Left lung (tissue), 14 donors: Measurements from ENCODE around the gene ALDH6A1. TPM values are rescaled to one million over a fixed set of nuclear protein-coding genes. Genes with fewer than 3 reads are reported as not detected.
A peak's percentile ranks its signal among the peaks of the same experiment; 100 is the strongest.
"Not testable (repeated sequence)": the region's sequence is repeated elsewhere in the genome, so short reads cannot be mapped to it uniquely, and the experiment has no call there.

ENCODE experiments used
- ATAC-seq: fragments of 200-7000 bp; cut with Tn5 transposase; one replicate; pipeline ENCODE4 v1.9.1; 2020; ENCODE audit warnings: moderate library complexity
- DNase-seq, 4 donors: peaks; one replicate each; pipeline ENCODE4 v3.0.0-alpha.2; 2013 to 2020
- H3K27ac ChIP-seq, 2 donors: fragments of 200-600 bp; sonication (generic) in 1 of 2; one replicate each; pipeline versions ENCODE4 v1.5.0 to v1.8.0; 2020 to 2021
- H3K27me3 ChIP-seq, 2 donors: fragments of 200-600 bp; sonication (generic) in 1 of 2; one replicate each; pipeline versions ENCODE4 v1.5.0 to v1.8.0; 2020 to 2021
- H3K36me3 ChIP-seq, 2 donors: fragments of 200-600 bp; sonication (generic) in 1 of 2; one replicate each; pipeline versions ENCODE4 v1.5.0 to v1.8.0; 2020 to 2021
- H3K4me1 ChIP-seq, 2 donors: fragments of 200-600 bp; one replicate each; pipeline ENCODE4 v1.8.0; 2021
- H3K4me3 ChIP-seq, 2 donors: fragments of 200-600 bp; sonication (generic) in 1 of 2; one replicate each; pipeline versions ENCODE4 v1.5.0 to v1.8.0; 2020 to 2021; ENCODE audit warnings: mild to moderate bottlenecking in 1 of 2
- H3K9me3 ChIP-seq, 2 donors: fragments of 200-600 bp; sonication (generic) in 1 of 2; one replicate each; pipeline versions ENCODE4 v1.5.0 to v1.8.0; 2020 to 2021
- intact Hi-C, 2 donors: fragments of 100-400 bp; cut with DNase I; formaldehyde crosslinking; loops; one replicate each; pipeline versions ENCODE4 v1.11.2 to v1.14.2; 2022
- long read RNA-seq, 12 donors: library from polyadenylated mRNA in 2 of 12; unstranded in 2 of 12; transcript quantifications; one replicate each; pipeline ENCODE4 v2.0.0 and lab custom pipeline, GENCODE V29; 2019 to 2026
- polyA plus RNA-seq, 6 donors: library from polyadenylated mRNA; unstranded; fragments of 120-200 nt; gene quantifications; one replicate each; pipeline ENCODE4 v1.2.1, GENCODE V29; 2013; ENCODE audit not compliant: insufficient read length in 6 of 6
- total RNA-seq, 2 donors: library from RNA; stranded (reverse); fragmentation: NEBNext Ultra II Directional; extraction: Animal tissue kit (Norgen Biotek cat#: 25700); gene quantifications; one replicate each; pipeline ENCODE4 v1.2.1, GENCODE V29; 2021
- TF ChIP-seq, protein P1 (sequence below), 2 donors: fragments of 200-600 bp; sonication (generic) in 1 of 2; IDR thresholded peaks; one replicate each; pipeline versions ENCODE4 v1.5.0 to v1.8.0; 2021; ENCODE audit warnings: antibody characterized with exemption in 2 of 2
- donor health status: DM: no; HTN: yes; CAD: no.
- donor health status: DM: no; HTN: no; CAD: no.

ALDH6A1 gene
- 10 to 100 TPM; 23.0 to 62.4 TPM for total RNA-seq
- polyA plus RNA-seq = 10 to 100 TPM; 23.6 to 37.1 (median 29.0) TPM
- long read RNA-seq, donor 1, full-length matches to known transcripts = 5 of 20 reads
- long read RNA-seq, donor 1, partial matches to known transcripts = 15 of 20 reads
- long read RNA-seq, donor 1, other reads (novel, unspliced or antisense) = 0 of 20 reads
- long read RNA-seq, donor 2, full-length matches to known transcripts = 7 of 33 reads
- long read RNA-seq, donor 2, partial matches to known transcripts = 19 of 33 reads
- long read RNA-seq, donor 2, other reads (novel, unspliced or antisense) = 7 of 33 reads
- long read RNA-seq, donor 3, full-length matches to known transcripts = 9 of 49 reads
- long read RNA-seq, donor 3, partial matches to known transcripts = 40 of 49 reads
- long read RNA-seq, donor 3, other reads (novel, unspliced or antisense) = 0 of 49 reads
- long read RNA-seq, donor 4, full-length matches to known transcripts = 25 of 28 reads
- long read RNA-seq, donor 4, partial matches to known transcripts = 2 of 28 reads
- long read RNA-seq, donor 4, other reads (novel, unspliced or antisense) = 1 of 28 reads
- long read RNA-seq, donor 5, full-length matches to known transcripts = 4 of 36 reads
- long read RNA-seq, donor 5, partial matches to known transcripts = 32 of 36 reads
- long read RNA-seq, donor 5, other reads (novel, unspliced or antisense) = 0 of 36 reads
- long read RNA-seq, donor 6, full-length matches to known transcripts = 4 of 4 reads
- long read RNA-seq, donor 6, partial matches to known transcripts = 0 of 4 reads
- long read RNA-seq, donor 6, other reads (novel, unspliced or antisense) = 0 of 4 reads
- long read RNA-seq, donor 7 = 0 reads
- long read RNA-seq, donor 8, full-length matches to known transcripts = 2 of 8 reads
- long read RNA-seq, donor 8, partial matches to known transcripts = 6 of 8 reads
- long read RNA-seq, donor 8, other reads (novel, unspliced or antisense) = 0 of 8 reads
- long read RNA-seq, donor 9 = 0 reads
- long read RNA-seq, donor 10, full-length matches to known transcripts = 6 of 9 reads
- long read RNA-seq, donor 10, partial matches to known transcripts = 0 of 9 reads
- long read RNA-seq, donor 10, other reads (novel, unspliced or antisense) = 3 of 9 reads
- long read RNA-seq, donor 11 = 0 reads
- long read RNA-seq, donor 12, full-length matches to known transcripts = 6 of 43 reads
- long read RNA-seq, donor 12, partial matches to known transcripts = 37 of 43 reads
- long read RNA-seq, donor 12, other reads (novel, unspliced or antisense) = 0 of 43 reads

DNA sequence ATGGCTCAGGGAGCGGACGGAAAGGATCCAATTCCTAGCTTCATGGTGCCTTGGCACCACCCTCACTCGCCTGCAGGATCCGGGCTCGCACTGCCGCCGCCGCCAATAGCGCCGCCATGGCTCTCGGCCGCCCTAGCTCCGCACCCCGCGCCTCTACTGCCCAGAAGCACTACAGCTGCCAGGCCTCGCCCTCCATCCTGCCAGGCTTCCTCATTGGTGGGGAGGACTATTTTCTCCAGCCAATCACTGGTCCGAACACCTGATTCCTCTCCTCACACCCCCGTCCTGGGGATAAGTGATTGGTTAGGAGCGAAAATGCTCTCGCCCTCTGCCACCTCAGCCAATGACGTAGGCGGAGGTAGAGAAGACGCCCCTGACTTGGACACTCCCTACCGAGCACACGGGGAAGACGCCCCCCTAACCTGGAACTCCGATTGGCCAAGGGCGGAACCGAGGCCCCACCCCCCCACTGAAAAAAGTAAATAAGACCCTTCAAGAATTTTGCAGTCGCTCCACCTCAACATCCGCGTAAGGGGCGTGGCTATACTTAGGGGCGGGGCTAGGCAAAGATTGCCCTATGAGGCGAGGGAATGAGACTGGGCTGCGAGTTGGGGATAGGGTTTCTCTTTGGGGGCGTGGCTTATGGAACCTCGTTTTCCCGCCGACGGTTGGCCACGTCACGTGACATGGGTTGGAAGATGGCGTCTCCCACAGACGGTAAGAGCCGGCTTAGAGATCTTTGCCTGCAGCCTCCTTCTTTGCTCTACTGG is at the start of gene ALDH6A1, which contains the start of gene LIN52:
ALDH6A1 (minus strand) TSS at position 177 of the 770 bp plus-strand sequence; CDS start at position 118, 59 bp downstream.
LIN52 (plus strand) TSS at position 680 of the 770 bp plus-strand sequence; CDS start at position 699, 19 bp downstream.
- Histone ChIP-seq H3K36me3 (no peaks in the 10 kb centered on the region), H3K4me3 (peak within 1 kb of the TSS; percentile 78 to 87), H3K27ac (peak within 1 kb of the TSS; percentile 61 to 79), H3K4me1 (peaks cover 5 to 37% of the 10 kb centered on the region in 2 donors), H3K9me3 (no peaks in the 10 kb centered on the region), H3K27me3 (no peaks in the 10 kb centered on the region)
- ATAC-seq (peak; percentile 94), DNase-seq (peak; percentile 96 to 100 (median 100))
- TF ChIP-seq, protein P1, sequence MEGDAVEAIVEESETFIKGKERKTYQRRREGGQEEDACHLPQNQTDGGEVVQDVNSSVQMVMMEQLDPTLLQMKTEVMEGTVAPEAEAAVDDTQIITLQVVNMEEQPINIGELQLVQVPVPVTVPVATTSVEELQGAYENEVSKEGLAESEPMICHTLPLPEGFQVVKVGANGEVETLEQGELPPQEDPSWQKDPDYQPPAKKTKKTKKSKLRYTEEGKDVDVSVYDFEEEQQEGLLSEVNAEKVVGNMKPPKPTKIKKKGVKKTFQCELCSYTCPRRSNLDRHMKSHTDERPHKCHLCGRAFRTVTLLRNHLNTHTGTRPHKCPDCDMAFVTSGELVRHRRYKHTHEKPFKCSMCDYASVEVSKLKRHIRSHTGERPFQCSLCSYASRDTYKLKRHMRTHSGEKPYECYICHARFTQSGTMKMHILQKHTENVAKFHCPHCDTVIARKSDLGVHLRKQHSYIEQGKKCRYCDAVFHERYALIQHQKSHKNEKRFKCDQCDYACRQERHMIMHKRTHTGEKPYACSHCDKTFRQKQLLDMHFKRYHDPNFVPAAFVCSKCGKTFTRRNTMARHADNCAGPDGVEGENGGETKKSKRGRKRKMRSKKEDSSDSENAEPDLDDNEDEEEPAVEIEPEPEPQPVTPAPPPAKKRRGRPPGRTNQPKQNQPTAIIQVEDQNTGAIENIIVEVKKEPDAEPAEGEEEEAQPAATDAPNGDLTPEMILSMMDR (IDR thresholded peaks at IDR 0.05) = no peak
- intact Hi-C loops = no loop called here

DNA sequence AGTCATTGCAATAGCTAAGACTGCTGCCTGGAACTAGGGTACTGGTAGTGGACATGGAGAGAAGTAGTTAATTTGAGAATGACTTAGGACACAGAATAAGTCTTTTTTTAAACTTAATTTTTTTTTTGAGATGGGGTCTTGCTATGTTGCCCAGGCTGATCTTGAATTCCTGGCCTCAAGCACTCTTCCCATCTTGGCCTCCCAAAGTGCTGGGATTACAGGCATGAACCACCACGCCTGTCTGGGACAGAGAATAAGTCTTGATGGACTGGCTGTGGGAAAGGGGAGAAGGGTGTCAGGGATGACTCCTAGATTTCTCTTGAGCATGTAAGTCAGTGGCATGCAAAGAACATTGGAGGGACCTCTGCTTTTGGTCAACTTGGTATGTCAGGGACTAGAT is 43.4 kb upstream of the ALDH6A1 start:
- H3K4me1 ChIP-seq = no peaks in the 10 kb centered on the region
- H3K36me3 ChIP-seq = no peaks in the 10 kb centered on the region
- TF ChIP-seq, protein P1 (IDR thresholded peaks at IDR 0.05) = no peak
- H3K27me3 ChIP-seq = no peaks in the 10 kb centered on the region
- intact Hi-C loops = no loop called here
- H3K27ac ChIP-seq = no peak overlapping the region
- ATAC-seq = no peak
- no peak overlapping the region for H3K4me3 ChIP-seq
- H3K9me3 ChIP-seq = no peaks in the 10 kb centered on the region
- DNase-seq = no peak

GRCh38 chr14:74126315-74127013 is 42.2 kb upstream of the ALDH6A1 start:
- no peak for ATAC-seq
- H3K27me3 ChIP-seq = no peaks in the 10 kb centered on the region

GRCh38 chr14:74125487-74125886 is 41.2 kb upstream of the ALDH6A1 start:
- ATAC-seq, H3K4me1 ChIP-seq, H3K27me3 ChIP-seq, H3K4me3 ChIP-seq, H3K36me3 ChIP-seq, DNase-seq, H3K9me3 ChIP-seq, intact Hi-C loops, H3K27ac ChIP-seq: not testable (repeated sequence)

More at GRCh38 chr14:74126315-74127013, 42.2 kb upstream of the ALDH6A1 start:
- Histone ChIP-seq H3K27ac (no peak overlapping the region), H3K36me3 (no peaks in the 10 kb centered on the region), H3K4me3 (no peak overlapping the region), H3K4me1 (no peaks in the 10 kb centered on the region), H3K9me3 (no peaks in the 10 kb centered on the region)
- intact Hi-C loops = no loop called here
- TF ChIP-seq, protein P1 (IDR thresholded peaks at IDR 0.05) = no peak
- DNase-seq = no peak
